Bronchial epithelial cell (primary cell): Measurements from ENCODE around the gene ASF1B. TPM values are rescaled to one million over a fixed set of nuclear protein-coding genes. Genes with fewer than 3 reads are reported as not detected.
A peak's percentile ranks its signal among the peaks of the same experiment; 100 is the strongest.

Experiments used
- DNase-seq: peaks from one replicate; pipeline ENCODE4 v3.0.0-alpha.2; 2010; ENCODE audit warnings: low read depth
- FAIRE-seq: peaks from 2 replicates; lab custom pipeline; 2011; peaks lifted over from hg19 to GRCh38; lab: Jason Lieb, UNC
- H3K27me3 ChIP-seq: 2 replicates; pipeline ENCODE4 v1.5.1; 2011; ENCODE audit warnings: low read length; ENCODE audit not compliant: control insufficient read depth, insufficient read depth
- H3K36me3 ChIP-seq: 2 replicates; pipeline ENCODE4 v1.5.1; 2011; ENCODE audit warnings: low read length; ENCODE audit not compliant: control insufficient read depth, insufficient read depth
- H3K4me3 ChIP-seq: 2 replicates; pipeline ENCODE4 v1.5.1; 2011; ENCODE audit warnings: mild to moderate bottlenecking, low read depth, low read length, control low read depth
- CTCF ChIP-seq: IDR thresholded peaks from 2 replicates; pipeline ENCODE4 v1.5.1; 2011; ENCODE audit warnings: mild to moderate bottlenecking, moderate library complexity, low read length, control low read depth, inconsistent platforms; ENCODE audit not compliant: insufficient read depth, severe bottlenecking
- total RNA-seq: library from RNA; depleted of rRNA; stranded (reverse); fragments of >200 nt; gene quantifications from 2 replicates; pipeline ENCODE4 v1.2.1, GENCODE V29; 2014

ASF1B gene
- total RNA-seq, 1 donor from 2014 or later: 0.53 TPM

DNA sequence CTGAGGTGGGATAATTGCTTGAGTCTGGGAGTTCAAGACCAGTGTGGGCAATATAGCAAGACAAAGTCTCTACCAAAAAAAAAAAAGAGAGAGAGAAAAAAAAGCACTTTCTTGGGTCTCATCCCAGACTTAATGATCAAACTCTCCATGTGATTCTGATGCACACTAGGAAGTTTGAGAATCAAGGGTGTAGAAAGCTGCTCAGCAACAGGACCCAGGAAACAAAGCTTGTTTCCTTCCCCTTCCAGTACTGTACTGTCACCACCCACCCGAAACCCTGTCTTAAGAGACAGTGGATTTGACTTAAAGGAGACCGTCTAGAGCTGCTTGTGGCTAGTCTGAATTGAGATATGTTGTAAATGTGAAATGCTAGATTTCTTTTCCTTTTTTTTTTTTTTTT is 58.0 kb downstream of the ASF1B start:
- TF ChIP-seq CTCF: no peak
- DNase-seq (no peak), FAIRE-seq (no peak)
- no peaks in the 10 kb centered on the region for H3K27me3 ChIP-seq
- H3K4me3 ChIP-seq: no peak overlapping the region
- no peaks in the 10 kb centered on the region for H3K36me3 ChIP-seq

DNA sequence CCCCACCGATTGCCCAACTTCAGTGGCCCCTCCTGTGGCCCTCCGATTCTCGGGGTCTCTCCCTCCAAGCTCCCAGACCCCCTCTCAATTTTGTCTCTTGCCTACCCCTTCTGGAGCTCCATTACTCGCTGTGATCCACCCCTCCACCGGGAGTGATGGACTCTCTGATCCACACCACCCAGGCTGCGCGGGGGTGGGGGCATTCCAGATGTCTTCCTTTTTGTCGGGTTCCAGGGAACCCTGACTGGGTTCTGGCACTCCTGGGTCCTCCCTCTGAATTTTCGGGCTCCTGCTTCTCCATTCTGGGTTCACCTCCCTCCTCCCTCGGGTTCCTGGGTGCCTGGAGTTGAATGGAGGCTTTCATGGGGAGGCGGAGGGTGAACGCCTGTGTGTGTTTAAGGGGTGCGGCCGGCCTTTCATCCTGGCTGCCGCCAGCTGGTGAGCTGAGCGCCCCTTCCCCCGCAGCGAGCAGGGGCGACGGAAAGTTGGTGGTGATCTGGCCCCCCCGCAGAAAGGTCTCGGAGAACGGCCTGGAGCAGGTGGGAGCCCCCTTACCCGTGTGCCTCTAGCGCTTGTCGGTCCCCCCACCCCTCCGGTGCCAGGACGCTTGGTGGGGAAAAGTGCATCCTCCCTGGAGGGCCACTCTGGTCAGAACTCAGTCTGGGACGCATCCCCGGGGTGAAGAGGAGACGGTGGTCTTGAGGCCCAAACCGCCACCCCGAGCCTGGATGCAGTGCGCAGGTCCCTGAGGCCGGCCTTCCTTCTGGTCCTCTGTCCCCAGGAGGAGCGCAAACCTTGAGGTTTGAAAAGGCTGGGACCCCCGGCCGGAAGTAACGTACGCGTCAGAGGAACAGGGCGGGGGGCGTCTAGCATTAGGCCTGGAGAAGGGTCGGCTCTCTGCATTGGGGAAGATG is 62.2 kb downstream of the ASF1B start:
- Histone ChIP-seq H3K27me3 (no peaks in the 10 kb centered on the region), H3K4me3 (peak overlapping the region; percentile 58), H3K36me3 (no peaks in the 10 kb centered on the region)
- no peak for FAIRE-seq
- peak; percentile 30 for DNase-seq
- TF ChIP-seq CTCF: no peak

GRCh38 chr19:14073261-14073924 is 63.0 kb downstream of the ASF1B start:
- DNase-seq: peak; percentile 63
- peak; percentile 43 for TF ChIP-seq CTCF
- FAIRE-seq: no peak
- peak overlapping the region; percentile 58 for H3K4me3 ChIP-seq
- no peaks in the 10 kb centered on the region for H3K36me3 ChIP-seq
- H3K27me3 ChIP-seq: no peaks in the 10 kb centered on the region

DNA sequence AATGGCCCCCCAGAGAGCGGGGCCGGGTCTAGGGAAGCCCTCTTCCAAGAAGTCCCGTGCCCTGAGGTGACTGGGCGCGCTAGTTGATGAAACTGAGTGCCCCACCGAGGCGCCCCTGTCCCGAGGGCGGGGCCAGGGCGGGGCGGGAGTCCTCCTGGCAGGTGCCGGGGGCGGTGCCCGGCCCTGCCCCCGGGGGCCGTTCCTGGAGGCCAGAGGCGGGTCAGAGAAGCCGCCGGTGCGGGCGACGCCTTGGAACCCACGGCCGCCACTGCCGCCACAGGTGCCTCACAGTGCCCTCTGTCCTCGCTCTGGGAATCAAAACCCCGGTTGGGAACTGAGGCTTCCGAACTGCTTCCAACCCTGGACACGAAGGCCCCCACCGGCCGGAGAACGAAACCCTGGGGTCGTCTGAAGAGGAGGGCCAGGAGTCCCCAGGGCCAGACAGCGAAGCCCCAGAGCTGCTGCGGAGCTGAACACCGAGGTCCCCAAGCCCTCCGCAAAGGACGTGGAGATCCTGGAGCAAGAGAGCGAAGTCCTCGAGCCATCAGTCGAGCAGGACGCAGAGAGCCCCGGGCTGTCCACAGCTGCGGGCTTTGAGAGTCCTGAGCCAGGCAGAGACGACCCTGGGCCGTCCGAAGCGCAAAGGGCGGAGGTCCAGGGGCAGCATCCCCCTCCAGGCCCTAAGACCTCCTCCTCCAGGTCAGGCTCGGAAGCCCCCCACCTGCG is 63.7 kb downstream of the ASF1B start, which contains the start of gene MISP3:
Gene MISP3, plus strand, starts transcription at position 252 of the 726 bp plus-strand sequence. CDS start 524 bp downstream, outside the sequence.
- H3K4me3 ChIP-seq: peak within 1 kb of the TSS; percentile 58
- H3K27me3 ChIP-seq: no peaks in the 10 kb centered on the region
- no peak for TF ChIP-seq CTCF
- FAIRE-seq: no peak
- H3K36me3 ChIP-seq: no peaks in the 10 kb centered on the region
- no peak for DNase-seq

DNA sequence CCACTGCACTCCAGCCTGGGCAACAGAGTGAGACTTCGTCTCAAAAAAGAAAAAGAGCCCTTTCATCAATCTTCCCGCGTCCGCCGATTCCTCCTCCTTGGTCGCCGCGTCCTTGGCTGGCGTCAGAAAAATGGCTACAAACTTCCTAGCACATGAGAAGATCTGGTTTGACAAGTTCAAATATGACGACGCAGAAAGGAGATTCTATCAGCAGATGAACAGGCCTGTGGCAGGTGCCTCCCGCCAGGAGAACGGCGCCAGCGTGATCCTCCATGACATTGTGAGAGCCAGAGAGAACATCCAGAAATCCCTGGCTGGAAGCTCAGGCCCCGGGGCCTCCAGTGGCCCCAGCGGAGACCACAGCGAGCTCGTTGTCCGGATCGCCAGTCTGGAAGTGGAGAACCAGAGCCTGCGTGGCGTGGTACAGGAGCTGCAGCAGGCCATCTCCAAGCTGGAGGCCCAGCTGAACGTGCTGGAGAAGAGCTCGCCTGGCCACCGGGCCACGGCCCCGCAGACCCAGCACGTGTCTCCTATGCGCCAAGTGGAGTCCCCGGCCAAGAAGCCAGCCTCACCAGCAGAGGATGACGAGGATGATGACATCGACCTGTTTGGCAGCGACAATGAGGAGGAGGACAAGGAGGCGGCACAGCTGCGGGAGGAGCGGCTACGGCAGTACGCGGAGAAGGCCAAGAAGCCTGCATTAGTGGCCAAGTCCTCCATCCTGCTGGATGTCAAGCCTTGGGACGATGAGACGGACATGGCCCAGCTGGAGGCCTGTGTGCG is 65.9 kb downstream of the ASF1B start:
- FAIRE-seq (no peak), DNase-seq (no peak)
- TF ChIP-seq CTCF: no peak
- Histone ChIP-seq H3K4me3 (no peak overlapping the region), H3K36me3 (no peaks in the 10 kb centered on the region), H3K27me3 (no peaks in the 10 kb centered on the region)
